Liver (tissue), 3 donors: ENCODE measurements around the gene SRSF12.

ENCODE experiments used
- EGR1 ChIP-seq, 2 donors: IDR thresholded peaks; 2 replicates each; pipeline ENCODE4 v1.6.1; 2016 to 2018; ENCODE audit warnings: antibody characterized with exemption in 2 of 2, low read depth in 2 of 2
- REST ChIP-seq: IDR thresholded peaks from 2 replicates; pipeline ENCODE4 v1.6.1; 2016; ENCODE audit warnings: antibody characterized with exemption, mild to moderate bottlenecking
- RXRA ChIP-seq, 2 donors: IDR thresholded peaks; 2 replicates each; pipeline ENCODE4 v1.6.1; 2017 to 2018; ENCODE audit warnings: antibody characterized with exemption in 2 of 2, mild to moderate bottlenecking in 1 of 2
- TF ChIP-seq, protein P1 (sequence below): fragments of 150-350 bp; IDR thresholded peaks from 2 replicates; pipeline ENCODE4 v1.5.1; 2017; ENCODE audit warnings: improper control_type of control experiment, low read depth, low read length; ENCODE audit not compliant: missing input control
- donor health status: healthy.
- donor health status: healthy.

- TF ChIP-seq, protein P1, sequence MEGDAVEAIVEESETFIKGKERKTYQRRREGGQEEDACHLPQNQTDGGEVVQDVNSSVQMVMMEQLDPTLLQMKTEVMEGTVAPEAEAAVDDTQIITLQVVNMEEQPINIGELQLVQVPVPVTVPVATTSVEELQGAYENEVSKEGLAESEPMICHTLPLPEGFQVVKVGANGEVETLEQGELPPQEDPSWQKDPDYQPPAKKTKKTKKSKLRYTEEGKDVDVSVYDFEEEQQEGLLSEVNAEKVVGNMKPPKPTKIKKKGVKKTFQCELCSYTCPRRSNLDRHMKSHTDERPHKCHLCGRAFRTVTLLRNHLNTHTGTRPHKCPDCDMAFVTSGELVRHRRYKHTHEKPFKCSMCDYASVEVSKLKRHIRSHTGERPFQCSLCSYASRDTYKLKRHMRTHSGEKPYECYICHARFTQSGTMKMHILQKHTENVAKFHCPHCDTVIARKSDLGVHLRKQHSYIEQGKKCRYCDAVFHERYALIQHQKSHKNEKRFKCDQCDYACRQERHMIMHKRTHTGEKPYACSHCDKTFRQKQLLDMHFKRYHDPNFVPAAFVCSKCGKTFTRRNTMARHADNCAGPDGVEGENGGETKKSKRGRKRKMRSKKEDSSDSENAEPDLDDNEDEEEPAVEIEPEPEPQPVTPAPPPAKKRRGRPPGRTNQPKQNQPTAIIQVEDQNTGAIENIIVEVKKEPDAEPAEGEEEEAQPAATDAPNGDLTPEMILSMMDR = no peak
- no peak for TF ChIP-seq EGR1 (IDR thresholded peaks at IDR 0.05; ENCODE audit: low read depth in 2 of 2)
- no peak for TF ChIP-seq RXRA (IDR thresholded peaks at IDR 0.05)
- no peak for TF ChIP-seq REST
Measured at GRCh38 chr6:89057759-89058158, 60.1 kb downstream of the SRSF12 start.
